OCI-M1 (cell line): ENCODE results near the gene EIF5.
"Not testable (repeated sequence)": the region's sequence is repeated elsewhere in the genome, so short reads cannot be mapped to it uniquely, and the experiment has no call there.

Experiments
- DNase-seq: peaks from one replicate; lab custom pipeline; 2025; lab: John Stamatoyannopoulos, UW

Gene EIF5

GRCh38 chr14:103336191-103336590, 2.2 kb downstream of the EIF5 start:
- DNase-seq, result no peak

DNA sequence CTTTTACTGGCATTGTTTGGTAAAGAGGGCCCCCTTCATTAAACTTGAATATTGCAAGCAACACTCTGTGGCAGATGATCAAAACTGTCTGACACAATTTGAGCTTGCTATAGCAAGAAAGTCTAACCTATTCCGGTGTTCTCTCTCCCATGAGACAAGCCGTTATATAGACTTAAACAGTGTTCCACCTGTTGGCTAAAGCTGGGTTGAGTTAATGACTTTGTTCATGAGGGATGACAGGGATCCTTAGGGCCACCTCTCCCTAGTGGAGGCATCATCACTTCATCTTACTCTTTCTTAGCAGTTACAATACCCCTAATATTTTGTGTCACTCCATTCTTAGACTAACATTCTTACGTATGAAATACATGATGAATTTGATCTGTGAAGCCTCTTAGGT, 3.8 kb downstream of the EIF5 start:
- no peak for DNase-seq

DNA sequence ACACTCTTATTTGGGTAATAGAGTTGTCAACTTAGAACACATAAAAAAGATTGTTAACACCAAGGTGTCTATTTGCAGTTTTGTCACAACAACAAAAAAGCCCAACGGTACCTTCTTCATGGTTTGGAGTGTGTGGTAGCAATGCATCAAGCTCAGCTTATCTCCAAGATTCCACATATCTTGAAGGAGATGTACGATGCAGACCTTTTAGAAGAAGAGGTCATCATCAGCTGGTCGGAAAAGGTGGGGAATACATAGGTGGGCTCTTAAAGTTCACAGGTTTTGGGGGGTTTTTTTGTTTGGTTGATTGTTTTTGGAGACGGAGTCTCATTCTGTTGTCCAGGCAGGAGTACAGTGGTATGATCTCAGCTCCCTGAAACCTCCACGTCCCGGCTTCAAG, 5.5 kb downstream of the EIF5 start:
- DNase-seq, result no peak

DNA sequence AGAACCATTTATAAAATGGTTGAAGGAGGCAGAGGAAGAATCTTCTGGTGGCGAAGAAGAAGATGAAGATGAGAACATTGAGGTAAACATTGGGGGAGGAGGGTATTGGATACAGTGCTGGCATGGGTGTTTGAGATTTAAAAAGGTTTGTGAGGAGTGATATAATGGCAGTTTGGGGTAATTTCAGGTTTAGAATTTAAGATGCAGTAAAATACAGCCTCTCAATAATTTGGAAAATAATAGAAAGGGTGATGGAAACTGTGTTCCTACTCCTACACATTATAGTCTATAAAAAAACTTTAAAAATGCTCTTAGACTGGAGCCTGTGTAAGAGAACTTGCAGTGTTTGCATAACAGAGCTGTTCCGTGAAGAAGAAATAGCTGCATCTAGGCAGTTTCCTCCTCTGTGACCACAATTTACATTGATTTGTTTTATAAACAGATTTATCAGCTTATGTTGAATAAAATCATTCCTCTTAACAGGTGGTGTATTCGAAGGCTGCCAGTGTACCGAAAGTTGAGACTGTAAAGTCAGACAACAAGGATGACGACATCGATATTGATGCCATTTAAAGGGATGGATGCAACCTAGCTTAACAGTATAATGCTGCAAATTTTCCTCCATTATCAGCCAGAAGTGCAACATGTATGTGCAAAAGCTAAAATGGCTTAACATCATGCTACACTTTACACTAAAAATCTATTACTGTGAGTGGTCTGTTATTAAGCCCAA, 6.6 kb downstream of the EIF5 start:
- no peak for DNase-seq

GRCh38 chr14:103341250-103342129, 7.5 kb downstream of the EIF5 start:
- no peak for DNase-seq

DNA sequence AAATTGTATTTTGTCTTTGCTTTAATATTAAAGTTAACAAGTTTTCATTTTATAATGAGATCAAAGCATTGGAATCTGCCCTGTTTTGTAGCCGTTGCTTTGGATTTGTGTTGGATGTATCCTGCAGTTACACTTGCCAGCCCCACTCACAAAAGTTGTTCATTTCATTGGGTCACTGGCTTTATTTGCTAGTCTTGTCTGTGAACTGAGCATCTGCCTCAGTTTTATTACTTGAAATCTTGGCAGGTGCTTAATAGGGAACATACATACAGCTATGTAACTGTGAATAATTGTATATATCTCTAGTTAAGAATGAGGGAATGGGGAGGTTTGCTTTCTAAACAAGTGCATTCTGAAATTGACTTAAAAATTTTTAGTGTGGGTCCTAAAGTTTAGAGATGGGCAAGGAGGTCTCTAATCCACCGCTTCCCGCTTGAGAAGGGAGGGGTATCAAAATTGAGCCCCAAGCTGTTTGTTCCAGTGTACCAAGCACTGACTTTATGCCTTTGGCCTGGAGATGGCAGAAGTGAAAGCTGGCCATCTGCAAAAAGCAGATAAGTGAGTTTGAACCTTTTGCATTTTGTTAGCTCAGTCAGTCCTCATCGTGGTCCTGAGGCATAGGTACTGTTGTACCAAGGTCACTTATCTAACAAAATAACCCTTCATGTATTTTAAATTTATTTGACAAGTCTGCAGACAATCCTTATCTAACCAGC, 9.3 kb downstream of the EIF5 start:
- peak; percentile 46 for DNase-seq

GRCh38 chr14:103343905-103344797, 10.1 kb downstream of the EIF5 start:
- DNase-seq, result no peak

DNA sequence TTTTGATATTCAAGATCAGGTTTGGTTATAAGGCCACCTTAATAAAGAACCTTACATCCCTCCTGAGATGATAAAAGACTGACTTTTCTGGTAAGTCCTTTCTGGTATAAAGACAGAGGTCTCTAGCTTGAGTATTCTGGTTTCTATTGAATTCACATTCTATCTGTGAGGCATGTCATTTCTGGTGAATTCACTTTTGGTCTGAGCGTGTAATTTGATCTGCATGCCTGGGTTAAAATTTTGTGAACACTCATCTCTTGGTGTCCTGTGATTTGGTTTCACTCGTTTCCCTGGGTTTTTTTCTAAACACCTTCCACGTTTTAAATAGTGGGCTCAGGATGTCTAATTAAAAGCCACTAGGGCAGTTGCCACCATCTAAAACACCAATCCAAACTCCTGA, 12.2 kb downstream of the EIF5 start:
- no peak for DNase-seq

DNA sequence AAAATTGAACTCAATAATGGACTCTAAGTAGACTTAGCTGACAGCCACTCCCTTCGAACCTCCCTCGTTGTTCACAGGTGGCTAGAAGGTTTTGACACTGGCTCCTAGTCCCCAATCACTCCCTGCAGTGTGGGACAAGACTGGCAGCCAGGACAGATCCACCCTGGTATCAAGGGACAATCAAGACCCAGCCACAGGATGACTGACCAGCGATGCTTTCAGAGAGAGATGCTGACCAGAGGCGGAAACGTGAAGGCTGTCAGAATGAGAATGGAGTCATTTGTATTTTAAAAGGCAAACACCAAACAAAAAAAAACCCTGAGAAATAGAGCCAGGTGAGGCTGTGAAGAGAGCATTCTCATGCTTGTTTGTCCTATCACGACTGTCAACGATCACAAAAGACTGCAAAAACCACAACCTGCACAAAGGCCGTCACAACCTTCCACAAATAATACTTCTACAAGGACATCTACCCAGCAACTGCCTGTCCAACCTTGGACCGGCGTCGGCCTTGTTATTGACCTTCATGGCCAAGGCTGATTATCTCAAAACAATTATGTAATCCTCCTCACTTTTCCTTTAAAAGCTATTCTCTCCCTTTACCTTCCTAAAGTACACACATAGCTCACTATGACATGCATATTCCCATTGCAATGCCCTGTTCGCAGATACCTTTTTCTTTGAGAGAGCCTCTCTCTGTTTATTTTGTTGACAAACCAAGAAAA, 13.2 kb downstream of the EIF5 start:
- DNase-seq, result no peak

GRCh38 chr14:103348154-103348553, 14.1 kb downstream of the EIF5 start:
- DNase-seq, result no peak

- no peak for DNase-seq
Observed at GRCh38 chr14:103349982-103350381, 15.9 kb downstream of the EIF5 start.

- DNase-seq, result no peak
Observed at GRCh38 chr14:103353362-103353761, 19.3 kb downstream of the EIF5 start.

- DNase-seq, result no peak
Observed at GRCh38 chr14:103354141-103354540, 20.1 kb downstream of the EIF5 start.

- DNase-seq, result peak; percentile 85
Observed at GRCh38 chr14:103356024-103356682, 22.1 kb downstream of the EIF5 start.

GRCh38 chr14:103357552-103357951, 23.5 kb downstream of the EIF5 start:
- not testable (repeated sequence) for DNase-seq

DNA sequence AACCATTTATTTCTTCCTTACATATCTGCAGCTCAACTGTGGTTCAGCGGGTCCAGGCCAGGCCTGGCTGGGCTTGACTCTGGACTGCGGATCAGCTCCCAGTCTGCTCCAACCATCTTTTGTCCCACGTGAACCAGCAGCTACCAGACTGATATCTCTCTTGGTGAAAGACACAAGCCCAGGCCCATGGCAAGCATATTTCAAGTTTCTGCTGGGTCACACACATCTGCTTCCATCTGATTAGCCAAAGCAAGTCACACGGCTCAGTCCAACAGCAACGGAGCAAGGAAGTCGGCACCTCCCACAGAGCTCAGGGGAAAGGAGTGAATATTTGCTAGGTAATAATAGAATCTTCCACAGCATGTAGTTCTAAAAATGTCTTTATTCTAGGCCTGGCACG, 26.5 kb downstream of the EIF5 start:
- DNase-seq, result peak; percentile 80

DNA sequence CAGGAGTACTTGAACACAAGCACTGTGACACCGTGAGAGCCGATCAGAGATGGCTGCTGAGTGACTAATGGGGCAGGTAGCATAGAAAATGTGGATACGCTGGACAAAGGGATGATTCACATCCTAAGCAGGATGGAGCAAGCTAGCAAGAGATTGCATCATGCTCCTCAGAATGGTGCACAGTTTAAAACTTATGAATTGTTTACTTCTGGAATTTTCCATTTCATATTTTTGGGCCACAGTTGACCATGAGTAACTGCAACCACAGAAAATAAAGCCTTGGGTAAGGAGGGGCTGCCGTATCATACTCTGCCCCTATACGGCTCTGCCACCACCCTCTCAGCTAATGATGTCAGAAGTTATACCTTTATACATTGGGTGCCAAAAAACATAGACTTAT, 27.8 kb downstream of the EIF5 start:
- DNase-seq, result peak; percentile 65

DNA sequence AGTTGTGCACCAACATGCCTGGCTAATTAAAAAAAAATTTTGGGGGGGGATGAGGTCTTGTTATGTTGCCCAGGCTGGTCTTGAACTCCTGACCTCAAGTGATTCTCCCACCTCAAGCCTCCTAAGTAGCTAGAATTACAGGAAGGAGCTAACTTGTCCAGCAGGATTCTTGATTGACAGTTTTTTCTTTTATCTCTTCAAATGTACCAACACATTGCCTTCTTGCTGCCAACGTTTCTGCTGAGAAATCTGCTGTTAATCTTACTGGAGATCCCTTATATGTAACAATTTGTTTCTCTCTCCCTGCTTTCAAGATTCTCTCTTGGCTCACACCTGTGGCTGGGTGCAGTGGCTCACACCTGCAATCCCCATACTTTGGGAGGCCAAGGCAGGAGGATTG, 28.7 kb downstream of the EIF5 start:
- DNase-seq, result peak; percentile 73

DNA sequence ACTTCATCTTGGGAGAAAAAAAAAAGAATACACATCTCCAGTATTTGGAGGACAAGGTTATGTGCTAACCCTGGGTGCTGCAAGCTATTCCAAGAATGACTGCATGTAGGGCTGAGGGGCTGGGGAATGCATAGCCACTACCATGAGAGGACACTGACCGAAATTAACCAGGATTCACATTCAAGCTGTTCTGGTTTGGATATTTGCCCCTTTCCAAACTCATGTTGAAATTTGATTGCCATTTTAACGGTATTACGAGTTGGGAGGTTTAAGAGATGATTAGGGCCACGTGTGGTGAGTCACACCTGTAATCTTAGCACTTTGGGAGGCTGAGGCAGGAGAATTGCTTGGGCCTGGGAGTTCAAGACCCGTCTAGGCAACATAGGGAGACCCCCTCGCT, 32.7 kb downstream of the EIF5 start:
- DNase-seq, result no peak

DNA sequence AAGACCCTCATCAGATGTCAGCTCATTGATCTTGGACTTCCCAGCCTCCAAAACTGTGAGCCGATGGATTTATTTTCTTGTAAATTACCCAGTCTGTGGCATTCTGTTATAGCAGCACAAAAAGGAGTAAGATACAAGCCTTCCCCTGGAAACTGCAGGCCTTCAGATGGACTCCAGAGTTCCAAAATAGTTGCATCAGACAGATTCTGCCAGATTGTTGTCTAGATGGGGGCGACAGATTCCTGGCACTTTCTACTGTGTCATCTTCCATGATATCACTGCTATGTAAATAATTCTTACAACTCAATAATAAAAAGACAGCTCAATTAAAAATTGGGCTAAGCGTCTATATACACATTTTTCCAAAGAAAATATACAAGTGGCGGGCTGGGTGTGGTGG, 34.0 kb downstream of the EIF5 start:
- no peak for DNase-seq
